AG10803 (cell line): ENCODE data around the gene SUCNR1.
"Not testable (repeated sequence)": the region's sequence is repeated elsewhere in the genome, so short reads cannot be mapped to it uniquely, and the experiment has no call there.

Experiments
- DNase-seq: peaks from one replicate; pipeline ENCODE4 v3.0.0; 2010; ENCODE audit warnings: low read depth
- H3K4me3 ChIP-seq: 2 replicates; pipeline ENCODE4 v1.5.1; 2011; ENCODE audit warnings: mild to moderate bottlenecking, low read length, control low read depth
- TF ChIP-seq, protein P1 (sequence below): conservative IDR thresholded peaks from 2 replicates; pipeline ENCODE4 v1.5.1; 2011; ENCODE audit warnings: mild to moderate bottlenecking, low read length, control low read depth, inconsistent platforms

Gene SUCNR1

DNA sequence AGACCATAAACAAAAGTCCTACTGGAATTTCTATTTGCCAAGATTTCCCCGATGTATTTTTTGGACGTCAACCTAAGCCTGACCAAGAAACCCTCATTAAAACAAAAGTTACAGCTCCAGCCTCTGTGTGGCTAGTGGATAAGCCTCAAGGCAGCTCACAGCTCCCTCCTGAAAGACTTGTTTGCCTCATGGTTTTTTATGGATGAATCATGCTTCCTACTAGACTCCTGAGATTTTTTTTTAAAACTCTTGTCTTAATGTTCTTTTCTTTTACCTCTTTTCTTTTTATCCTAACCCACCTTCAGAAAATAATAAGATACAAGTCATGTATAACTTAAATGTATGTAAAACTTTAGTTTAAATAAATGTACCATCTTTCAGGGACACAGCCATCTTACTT, 52.4 kb downstream of the SUCNR1 start:
- DNase-seq, result peak; percentile 83
- TF ChIP-seq, protein P1, sequence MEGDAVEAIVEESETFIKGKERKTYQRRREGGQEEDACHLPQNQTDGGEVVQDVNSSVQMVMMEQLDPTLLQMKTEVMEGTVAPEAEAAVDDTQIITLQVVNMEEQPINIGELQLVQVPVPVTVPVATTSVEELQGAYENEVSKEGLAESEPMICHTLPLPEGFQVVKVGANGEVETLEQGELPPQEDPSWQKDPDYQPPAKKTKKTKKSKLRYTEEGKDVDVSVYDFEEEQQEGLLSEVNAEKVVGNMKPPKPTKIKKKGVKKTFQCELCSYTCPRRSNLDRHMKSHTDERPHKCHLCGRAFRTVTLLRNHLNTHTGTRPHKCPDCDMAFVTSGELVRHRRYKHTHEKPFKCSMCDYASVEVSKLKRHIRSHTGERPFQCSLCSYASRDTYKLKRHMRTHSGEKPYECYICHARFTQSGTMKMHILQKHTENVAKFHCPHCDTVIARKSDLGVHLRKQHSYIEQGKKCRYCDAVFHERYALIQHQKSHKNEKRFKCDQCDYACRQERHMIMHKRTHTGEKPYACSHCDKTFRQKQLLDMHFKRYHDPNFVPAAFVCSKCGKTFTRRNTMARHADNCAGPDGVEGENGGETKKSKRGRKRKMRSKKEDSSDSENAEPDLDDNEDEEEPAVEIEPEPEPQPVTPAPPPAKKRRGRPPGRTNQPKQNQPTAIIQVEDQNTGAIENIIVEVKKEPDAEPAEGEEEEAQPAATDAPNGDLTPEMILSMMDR, result no peak
- no peak overlapping the region for H3K4me3 ChIP-seq

DNA sequence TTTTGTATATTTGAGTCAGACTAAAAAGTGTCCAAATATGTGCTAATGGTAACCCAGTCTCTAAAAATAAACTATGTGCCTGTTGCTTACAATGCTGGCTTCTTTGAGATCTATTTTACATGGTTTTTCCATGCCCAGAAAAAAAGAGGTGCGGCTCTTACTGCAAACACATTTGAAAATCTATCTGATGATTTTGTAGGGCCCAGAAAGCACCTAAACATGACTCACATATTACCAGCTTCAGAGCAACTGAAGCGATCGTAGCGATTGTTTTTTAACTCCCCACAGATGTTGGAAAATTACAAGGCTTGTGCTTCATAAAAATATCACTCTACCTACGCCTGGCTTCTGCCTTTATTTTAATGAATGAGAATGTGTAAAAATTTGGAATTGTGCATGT, 53.5 kb downstream of the SUCNR1 start:
- DNase-seq, result peak; percentile 76
- H3K4me3 ChIP-seq, result no peak overlapping the region
- TF ChIP-seq, protein P1, result no peak

DNA sequence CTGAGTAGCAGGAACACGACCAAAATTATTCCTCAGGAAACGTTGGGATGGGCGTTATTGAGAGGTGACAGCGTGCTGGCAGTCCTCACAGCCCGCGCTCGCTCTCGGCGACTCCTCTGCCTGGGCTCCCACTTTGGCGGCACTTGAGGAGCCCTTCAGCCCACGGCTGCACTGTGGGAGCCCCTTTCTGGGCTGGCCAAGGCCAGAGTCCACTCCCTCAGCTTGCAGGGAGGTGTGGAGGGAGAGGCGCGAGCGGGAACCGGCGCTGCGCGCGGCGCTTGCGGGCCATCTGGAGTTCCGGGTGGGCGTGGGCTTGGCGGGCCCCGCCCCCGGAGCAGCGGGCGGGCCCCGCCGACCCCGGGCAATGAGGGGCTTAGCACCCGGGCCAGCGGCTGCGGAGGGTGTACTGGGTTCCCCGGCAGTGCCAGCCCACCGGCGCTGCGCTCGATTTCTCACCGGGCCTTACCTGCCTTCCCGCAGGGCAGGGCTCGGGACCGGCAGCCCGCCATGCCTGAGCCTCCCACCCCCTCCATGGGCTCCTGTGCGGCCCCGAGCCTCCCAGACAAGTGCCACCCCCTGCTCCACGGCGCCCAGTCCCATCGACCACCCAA, 54.6 kb downstream of the SUCNR1 start:
- not testable (repeated sequence) for DNase-seq, H3K4me3 ChIP-seq

DNA sequence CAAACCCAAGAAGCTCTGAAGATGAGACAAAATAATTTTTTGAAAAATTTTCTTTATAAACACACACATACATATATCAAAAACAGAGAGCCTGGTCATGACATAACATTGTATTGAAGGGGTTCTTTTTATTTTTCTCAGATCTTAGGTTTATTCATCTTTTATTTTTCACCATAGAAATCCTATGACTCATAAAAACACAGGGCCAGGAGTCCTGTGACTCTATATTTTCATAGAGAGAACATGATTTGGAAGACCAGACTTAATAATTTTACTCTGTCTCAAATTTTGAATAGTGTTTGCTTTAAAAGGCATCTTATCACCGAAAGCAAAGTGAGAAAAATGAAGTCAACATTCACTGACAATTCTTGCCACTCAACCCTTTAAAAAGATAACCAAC, 57.7 kb downstream of the SUCNR1 start:
- TF ChIP-seq, protein P1, result no peak
- DNase-seq, result no peak
- no peak overlapping the region for H3K4me3 ChIP-seq

DNA sequence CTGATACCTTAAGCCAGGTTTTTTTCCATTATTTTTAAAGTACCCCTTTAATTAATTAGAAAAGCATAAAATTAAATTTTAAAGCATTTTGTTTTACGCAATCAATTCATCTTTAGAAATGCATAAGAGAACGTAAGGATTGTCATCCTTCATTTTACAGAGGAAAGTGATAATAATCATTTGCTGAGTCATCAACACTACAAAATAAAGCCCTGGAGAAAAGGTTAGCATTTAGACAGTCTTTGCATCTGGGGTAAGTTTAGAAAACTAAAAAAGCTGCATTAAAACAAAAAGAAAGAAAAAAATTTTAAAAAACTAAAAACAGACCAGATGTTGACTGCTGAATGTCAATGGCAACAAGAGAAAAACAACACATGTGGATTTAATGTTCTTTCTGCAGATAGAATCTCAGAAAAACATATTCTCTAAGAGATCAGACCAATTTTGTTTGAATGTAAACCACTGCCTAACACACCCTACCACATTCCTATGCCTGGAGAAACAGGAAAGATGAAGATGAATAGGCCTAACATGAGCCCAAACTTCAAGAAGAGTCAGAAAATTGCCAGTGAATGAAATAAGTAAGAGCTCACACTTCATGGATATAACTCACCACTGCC, 59.9 kb downstream of the SUCNR1 start:
- peak; percentile 76 for DNase-seq
- TF ChIP-seq, protein P1, result no peak

More for the DNA sequence above, 59.9 kb downstream of the SUCNR1 start:
- no peak overlapping the region for H3K4me3 ChIP-seq
